GM23248 (cell line): ENCODE data around the gene BLCAP. TPM values are rescaled to one million over a fixed set of nuclear protein-coding genes. Genes with fewer than 3 reads are reported as not detected.

Experiments
- DNase-seq: peaks from one replicate; pipeline ENCODE4 v3.0.0-alpha.2; 2015
- H2AFZ ChIP-seq: fragments of 200-600 bp; sonication (generic); 2 replicates; pipeline ENCODE4 v1.6.1; 2016; ENCODE audit warnings: antibody characterized with exemption
- H3F3A ChIP-seq: fragments of 200-600 bp; sonication (generic); 2 replicates; pipeline ENCODE4 v1.6.1; 2016; ENCODE audit warnings: mild to moderate bottlenecking, antibody characterized with exemption, mixed run types; ENCODE audit not compliant: insufficient read depth
- H3K27ac ChIP-seq: fragments of 200-600 bp; sonication (generic); 2 replicates; pipeline ENCODE4 v1.5.1; 2016; ENCODE audit warnings: mild to moderate bottlenecking
- H3K27me3 ChIP-seq: fragments of 200-600 bp; sonication (generic); replicated peaks from 2 replicates; pipeline ENCODE4 v1.6.1; 2016; ENCODE audit warnings: mild to moderate bottlenecking; ENCODE audit not compliant: insufficient read depth
- H3K36me3 ChIP-seq: fragments of 200-600 bp; sonication (generic); 2 replicates; pipeline ENCODE4 v1.6.1; 2016; ENCODE audit warnings: low read depth, mild to moderate bottlenecking
- H3K4me1 ChIP-seq: fragments of 200-600 bp; sonication (generic); 2 replicates; pipeline ENCODE4 v1.6.1; 2016; ENCODE audit warnings: mild to moderate bottlenecking; ENCODE audit not compliant: insufficient read depth
- H3K4me2 ChIP-seq: fragments of 200-600 bp; sonication (generic); one replicate; pipeline ENCODE4 v1.6.1; 2016; ENCODE audit warnings: mild to moderate bottlenecking; ENCODE audit not compliant: unreplicated experiment
- H3K4me3 ChIP-seq: fragments of 200-600 bp; sonication (generic); 2 replicates; pipeline ENCODE4 v1.5.1; 2016; ENCODE audit warnings: mild to moderate bottlenecking
- H3K79me2 ChIP-seq: fragments of 200-600 bp; sonication (generic); 2 replicates; pipeline ENCODE4 v1.6.1; 2016; ENCODE audit warnings: mild to moderate bottlenecking; ENCODE audit not compliant: insufficient read depth
- H3K9ac ChIP-seq: fragments of 200-600 bp; sonication (generic); 2 replicates; pipeline ENCODE4 v1.6.1; 2016; ENCODE audit warnings: mild to moderate bottlenecking
- H3K9me2 ChIP-seq: fragments of 200-600 bp; sonication (generic); 2 replicates; pipeline ENCODE4 v1.6.1; 2016; ENCODE audit warnings: mixed run types, mild to moderate bottlenecking, moderate library complexity; ENCODE audit not compliant: insufficient read depth
- H3K9me3 ChIP-seq: fragments of 200-600 bp; sonication (generic); one replicate; pipeline ENCODE4 v1.6.1; 2017; ENCODE audit warnings: low read depth
- H4K20me1 ChIP-seq: fragments of 200-600 bp; sonication (generic); 2 replicates; pipeline ENCODE4 v1.6.0; 2016; ENCODE audit not compliant: insufficient read depth
- EZH2 ChIP-seq: fragments of 200-600 bp; sonication (generic); IDR thresholded peaks from 2 replicates; pipeline ENCODE4 v1.6.1; 2018; ENCODE audit warnings: antibody characterized with exemption, mild to moderate bottlenecking; ENCODE audit not compliant: insufficient read depth, poor library complexity, severe bottlenecking
- EZH2phosphoT487 ChIP-seq: fragments of 200-600 bp; sonication (generic); IDR thresholded peaks from 2 replicates; pipeline ENCODE4 v1.6.1; 2018; ENCODE audit warnings: antibody characterized with exemption, moderate library complexity, mild to moderate bottlenecking, low read depth; ENCODE audit not compliant: insufficient read depth
- WGBS, 2 experiments: methylation state at CpG; one replicate each; pipeline ENCODE4 v1.1.6; 2015 to 2017; ENCODE audit warnings: low lambda C conversion rate in 2 of 2, low coverage in 1 of 2; ENCODE audit errors: missing lambda C conversion rate in 2 of 2; 5-methylcytosine and 5-hydroxymethylcytosine counted together
- in situ Hi-C: fragments of 300-500 bp; cut with MboI; formaldehyde crosslinking; loops from 2 replicates; pipeline ENCODE4 v1.15.0; 2020
- polyA plus RNA-seq: library from polyadenylated mRNA; unstranded; fragments of >200 nt; fragmentation: Nextera tagmentation; extraction: Ambion mirVana; gene quantifications from 2 replicates; pipeline ENCODE4 v1.2.1, GENCODE V29; 2016
- total RNA-seq: library from RNA; depleted of rRNA; stranded (reverse); fragments of >200 nt; shearing (Covaris generic); gene quantifications from 2 replicates; pipeline ENCODE4 v1.2.3, GENCODE V29; 2014

BLCAP gene
- total and polyA plus RNA-seq, 2 experiments from 2014 or later: 80.0 to 100 TPM

- Histone ChIP-seq H3K9me3 (no peaks in the 10 kb centered on the region), H3K27me3 (no peaks in the 10 kb centered on the region), H3K4me1 (no peaks in the 10 kb centered on the region), H3K9me2 (no peaks in the 10 kb centered on the region), H2AFZ (no peak overlapping the region), H3K9ac (no peak overlapping the region), H3K36me3 (no peaks in the 10 kb centered on the region), H3K4me3 (no peak overlapping the region), H3K4me2 (no peak overlapping the region), H4K20me1 (no peaks in the 10 kb centered on the region), H3F3A (peaks cover 16% of the 10 kb centered on the region; the same call in 1 of the 2 replicates), H3K27ac (no peak overlapping the region), H3K79me2 (no peaks in the 10 kb centered on the region)
- in situ Hi-C loops: no loop called here
- TF ChIP-seq EZH2phosphoT487 (no peak), EZH2 (no peak)
- 95% methylated on average over 7 of the region's 7 CpGs for WGBS, 2 experiments
- DNase-seq: no peak
Measured at GRCh38 chr20:37500311-37500710, 27.4 kb downstream of the BLCAP start.

GRCh38 chr20:37498066-37498665 is 29.5 kb downstream of the BLCAP start:
- Histone ChIP-seq H3K4me2 (no peak overlapping the region), H4K20me1 (no peaks in the 10 kb centered on the region), H3K27ac (no peak overlapping the region), H3K9me3 (no peaks in the 10 kb centered on the region), H3F3A (peaks cover 8% of the 10 kb centered on the region; the same call in 1 of the 2 replicates), H3K4me1 (no peaks in the 10 kb centered on the region), H3K36me3 (no peaks in the 10 kb centered on the region), H3K27me3 (no peaks in the 10 kb centered on the region), H2AFZ (no peak overlapping the region), H3K9me2 (no peaks in the 10 kb centered on the region), H3K4me3 (no peak overlapping the region), H3K9ac (no peak overlapping the region), H3K79me2 (no peaks in the 10 kb centered on the region)
- TF ChIP-seq EZH2: no peak
- no peak for TF ChIP-seq EZH2phosphoT487
- in situ Hi-C loops: no loop called here
- WGBS, 2 experiments: 89% methylated on average over 2 of the region's 2 CpGs
- no peak for DNase-seq

GRCh38 chr20:37494796-37495195 is 32.9 kb downstream of the BLCAP start:
- H3K9me3 ChIP-seq: no peaks in the 10 kb centered on the region
- in situ Hi-C loops: no loop called here
- TF ChIP-seq EZH2phosphoT487 (no peak), EZH2 (no peak)
- H3K4me3 ChIP-seq: no peak overlapping the region
- no peaks in the 10 kb centered on the region for H3K27me3 ChIP-seq
- H3K4me2 ChIP-seq: no peak overlapping the region
- no peaks in the 10 kb centered on the region for H3K36me3 ChIP-seq
- H4K20me1 ChIP-seq: no peaks in the 10 kb centered on the region
- H3K9ac ChIP-seq: no peak overlapping the region
- no peak overlapping the region for H2AFZ ChIP-seq
- H3K4me1 ChIP-seq: no peaks in the 10 kb centered on the region
- H3K27ac ChIP-seq: no peak overlapping the region
- no peaks in the 10 kb centered on the region for H3K79me2 ChIP-seq
- no peaks in the 10 kb centered on the region for H3K9me2 ChIP-seq
- no peak for DNase-seq
- H3F3A ChIP-seq: peaks cover 6% of the 10 kb centered on the region; the same call in 1 of the 2 replicates
- 50 to 60% methylated on average over 5 of the region's 5 CpGs for WGBS, 2 experiments

- Histone ChIP-seq H3F3A (peaks cover 1% of the 10 kb centered on the region; the same call in 1 of the 2 replicates), H3K79me2 (no peaks in the 10 kb centered on the region), H2AFZ (no peak overlapping the region), H3K27me3 (no peaks in the 10 kb centered on the region), H3K27ac (no peak overlapping the region), H3K9me2 (no peaks in the 10 kb centered on the region), H3K4me3 (no peak overlapping the region), H3K4me2 (no peak overlapping the region), H3K9me3 (no peaks in the 10 kb centered on the region), H4K20me1 (no peaks in the 10 kb centered on the region), H3K36me3 (no peaks in the 10 kb centered on the region), H3K9ac (no peak overlapping the region), H3K4me1 (no peaks in the 10 kb centered on the region)
- TF ChIP-seq EZH2: no peak
- TF ChIP-seq EZH2phosphoT487: no peak
- in situ Hi-C loops: no loop called here
- 95 to 96% methylated on average over 8 of the region's 8 CpGs for WGBS, 2 experiments
- DNase-seq: no peak
Measured at GRCh38 chr20:37494301-37494700, 33.4 kb downstream of the BLCAP start.
